GM12865 (cell line): ENCODE results near the gene TAGAP.

Source experiments
- DNase-seq: peaks from one replicate; pipeline ENCODE4 v3.0.0; 2010; ENCODE audit warnings: low read depth
- H3K4me3 ChIP-seq: 2 replicates; pipeline ENCODE4 v1.5.1; 2011; ENCODE audit warnings: mild to moderate bottlenecking, low read depth, low read length, control low read depth
- TF ChIP-seq, protein P1 (sequence below): IDR thresholded peaks from 2 replicates; pipeline ENCODE4 v1.5.1; 2011; ENCODE audit warnings: low read length, control low read depth, low read depth, inconsistent platforms; ENCODE audit not compliant: insufficient read depth; ENCODE audit errors: missing control alignments

The TAGAP gene

DNA sequence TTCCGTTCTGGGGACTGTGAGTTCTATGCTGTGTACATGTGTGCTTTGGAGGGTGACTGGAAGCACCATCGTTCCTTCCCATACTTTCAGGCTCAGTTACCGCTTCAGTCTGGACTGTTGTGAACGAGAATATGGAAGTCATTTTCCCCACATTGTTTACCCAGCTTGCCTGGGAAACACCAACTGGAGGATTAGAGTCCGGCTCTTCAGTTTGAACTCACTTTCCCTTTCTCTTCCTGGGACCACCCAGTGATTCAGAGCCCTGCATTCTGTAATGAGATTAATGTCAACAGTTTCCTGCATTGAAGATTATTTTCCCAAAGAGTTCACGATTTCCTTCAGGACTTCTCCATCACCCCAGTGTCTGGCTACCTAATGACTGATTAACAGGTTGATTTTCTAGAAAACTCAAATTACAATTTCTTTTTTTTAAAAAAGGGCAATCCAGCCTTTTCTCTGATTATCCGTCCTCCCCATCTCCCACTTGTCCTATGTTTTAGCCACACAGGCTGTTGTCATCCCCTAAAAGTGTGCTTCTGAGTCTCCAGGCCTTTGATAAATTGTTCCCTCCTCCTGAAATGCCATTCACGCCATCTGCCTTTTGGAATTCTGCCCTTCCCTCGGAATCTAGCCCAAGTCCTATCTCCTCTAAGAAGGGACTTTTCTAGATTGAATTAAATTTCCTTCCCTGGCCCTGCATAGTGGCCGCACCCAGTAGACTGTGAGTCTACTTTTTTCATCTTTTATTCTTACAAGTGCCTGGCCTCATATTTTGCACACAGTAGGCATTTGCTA is 3.3 kb upstream of the TAGAP start:
- H3K4me3 ChIP-seq = no peak overlapping the region
- TF ChIP-seq, protein P1, sequence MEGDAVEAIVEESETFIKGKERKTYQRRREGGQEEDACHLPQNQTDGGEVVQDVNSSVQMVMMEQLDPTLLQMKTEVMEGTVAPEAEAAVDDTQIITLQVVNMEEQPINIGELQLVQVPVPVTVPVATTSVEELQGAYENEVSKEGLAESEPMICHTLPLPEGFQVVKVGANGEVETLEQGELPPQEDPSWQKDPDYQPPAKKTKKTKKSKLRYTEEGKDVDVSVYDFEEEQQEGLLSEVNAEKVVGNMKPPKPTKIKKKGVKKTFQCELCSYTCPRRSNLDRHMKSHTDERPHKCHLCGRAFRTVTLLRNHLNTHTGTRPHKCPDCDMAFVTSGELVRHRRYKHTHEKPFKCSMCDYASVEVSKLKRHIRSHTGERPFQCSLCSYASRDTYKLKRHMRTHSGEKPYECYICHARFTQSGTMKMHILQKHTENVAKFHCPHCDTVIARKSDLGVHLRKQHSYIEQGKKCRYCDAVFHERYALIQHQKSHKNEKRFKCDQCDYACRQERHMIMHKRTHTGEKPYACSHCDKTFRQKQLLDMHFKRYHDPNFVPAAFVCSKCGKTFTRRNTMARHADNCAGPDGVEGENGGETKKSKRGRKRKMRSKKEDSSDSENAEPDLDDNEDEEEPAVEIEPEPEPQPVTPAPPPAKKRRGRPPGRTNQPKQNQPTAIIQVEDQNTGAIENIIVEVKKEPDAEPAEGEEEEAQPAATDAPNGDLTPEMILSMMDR = no peak
- DNase-seq = no peak

GRCh38 chr6:159045801-159046200 is 1.0 kb upstream of the TAGAP start:
- TF ChIP-seq, protein P1 = no peak
- H3K4me3 ChIP-seq = no peak overlapping the region
- no peak for DNase-seq

- TF ChIP-seq, protein P1 = no peak
- no peak for DNase-seq
- H3K4me3 ChIP-seq = peak overlapping the region; percentile 62
These were observed 844 bp downstream of the TAGAP start for GRCh38 chr6:159043947-159044346.

- no peak for DNase-seq
- H3K4me3 ChIP-seq = peak overlapping the region; percentile 62
- TF ChIP-seq, protein P1 = no peak
These were observed 1.5 kb downstream of the TAGAP start for GRCh38 chr6:159043251-159043650.

GRCh38 chr6:159042826-159043181 is 2.0 kb downstream of the TAGAP start:
- TF ChIP-seq, protein P1 = no peak
- peak overlapping the region; percentile 23; the same call in 1 of the 2 replicates for H3K4me3 ChIP-seq

GRCh38 chr6:159042003-159042825 is 2.6 kb downstream of the TAGAP start:
- peak overlapping the region; percentile 23; the same call in 1 of the 2 replicates for H3K4me3 ChIP-seq
- peak; percentile 90 for DNase-seq
- TF ChIP-seq, protein P1 = peak; percentile 85

More at GRCh38 chr6:159042826-159043181, 2.0 kb downstream of the TAGAP start:
- DNase-seq = no peak

DNA sequence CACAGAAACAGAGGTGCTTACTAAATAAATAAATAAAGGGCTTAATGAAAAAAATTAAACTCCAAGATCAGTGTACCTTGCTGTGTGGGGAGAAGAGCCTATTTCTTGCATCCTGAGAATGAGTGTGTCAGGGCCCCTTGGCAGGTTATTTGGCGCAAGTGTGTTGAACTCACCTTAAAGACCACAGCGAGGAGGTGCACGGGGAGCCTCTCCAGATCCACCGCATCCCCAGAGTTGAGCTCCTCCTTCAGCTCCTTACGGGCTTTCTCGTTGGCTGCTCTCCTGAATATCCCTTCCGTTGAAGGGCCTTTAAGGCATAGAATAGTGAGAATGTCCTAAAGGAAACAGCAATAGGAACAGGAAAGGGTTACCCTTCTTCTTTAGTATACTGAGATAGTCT is 3.6 kb downstream of the TAGAP start:
- TF ChIP-seq, protein P1 = no peak
- no peak overlapping the region for H3K4me3 ChIP-seq
- DNase-seq = no peak
